HCT116 (cell line): ENCODE measurements around the gene ESRRB. TPM values are rescaled to one million over a fixed set of nuclear protein-coding genes. Genes with fewer than 3 reads are reported as not detected.

ENCODE experiments used
- ATAC-seq: fragments of 200-7000 bp; cut with Tn5 transposase; 2 replicates; pipeline ENCODE4 v1.9.1; 2020; ENCODE audit warnings: mild to moderate bottlenecking, moderate library complexity
- BruUV-seq: library from RNA; stranded (reverse); fragments of 400-500 nt; replicated peaks from 2 replicates; lab custom pipeline; 2021; lab: Mats Ljungman, UMichigan
- CTCF ChIA-PET: fragments of 300-600 bp; sonication (Branson Sonifier 250); formaldehyde crosslinking; loops from one replicate; lab custom pipeline; 2021; ENCODE audit warnings: antibody characterized with exemption; lab: Charles Lee
- POLR2A ChIA-PET: fragments of 300-600, 350-600 bp; sonication (Branson Sonifier 250); formaldehyde crosslinking; loops from one replicate; lab custom pipeline; 2021; ENCODE audit warnings: antibody characterized with exemption; lab: Charles Lee
- RAD21 ChIA-PET, 2 experiments: fragments of 300-600 bp; sonication (Branson Sonifier 250); formaldehyde crosslinking; loops; one replicate each; lab custom pipeline; 2023; ENCODE audit warnings: low total read pairs in 2 of 2; ENCODE audit not compliant: uncharacterized antibody in 2 of 2, unreplicated experiment in 2 of 2, low non-redundant PET in 1 of 2; lab: Charles Lee
- DNase-seq: peaks from one replicate; pipeline ENCODE4 v3.0.0-alpha.2; 2010; ENCODE audit warnings: low read depth, low spot score
- H2AFZ ChIP-seq: fragments of 200-600 bp; shearing (Covaris generic), sonication (generic); 2 replicates; pipeline ENCODE4 v1.6.1; 2017; ENCODE audit warnings: low read depth, mixed run types, mixed read lengths, antibody characterized with exemption, low read length; ENCODE audit not compliant: poor library complexity, severe bottlenecking
- H3K27ac ChIP-seq: 2 replicates; pipeline ENCODE4 v1.5.1; 2012; ENCODE audit warnings: low read depth, low read length
- H3K27me3 ChIP-seq: fragments of 200-600 bp; sonication (generic); 2 replicates; pipeline ENCODE4 v1.6.1; 2016; ENCODE audit warnings: mixed run types, low read length, mixed read lengths; ENCODE audit not compliant: insufficient read depth
- H3K36me3 ChIP-seq, 2 experiments: fragments of 200-500 bp in 1 of 2; fragments of 200-600 bp in 1 of 2; sonication (Bioruptor generic) in 1 of 2; sonication (generic) in 1 of 2; 2 replicates each; pipeline versions ENCODE4 v1.5.1 to v1.6.1; 2014 to 2016; ENCODE audit warnings: low read length in 2 of 2, inconsistent platforms in 1 of 2, mixed read lengths in 1 of 2, mixed run types in 1 of 2; ENCODE audit not compliant: insufficient read depth in 2 of 2, control insufficient read depth in 1 of 2
- H3K4me1 ChIP-seq, 2 experiments: fragments of 200-600 bp in 1 of 2; sonication (generic) in 1 of 2; 2 replicates each; pipeline versions ENCODE4 v1.5.1 to v1.6.1; 2012 to 2017; ENCODE audit warnings: low read length in 2 of 2, inconsistent platforms in 1 of 2, mild to moderate bottlenecking in 1 of 2, mixed read lengths in 1 of 2, mixed run types in 1 of 2, moderate library complexity in 1 of 2; ENCODE audit not compliant: insufficient read depth in 2 of 2, control insufficient read depth in 1 of 2
- H3K4me2 ChIP-seq: fragments of 200-600 bp; sonication (generic); 2 replicates; pipeline ENCODE4 v1.6.1; 2017; ENCODE audit warnings: mixed run types, low read length, mixed read lengths
- H3K4me3 ChIP-seq, 2 experiments: fragments of 200-600 bp in 1 of 2; sonication (generic) in 1 of 2; replicated peaks in 1 of 2; 2 replicates each; pipeline ENCODE4 v1.5.1; 2011 to 2016; ENCODE audit warnings: low read length in 2 of 2, control low read depth in 1 of 2, low read depth in 1 of 2, mild to moderate bottlenecking in 1 of 2, mixed read lengths in 1 of 2, mixed run types in 1 of 2
- H3K79me2 ChIP-seq: fragments of 200-600 bp; sonication (generic); 2 replicates; pipeline ENCODE4 v1.6.1; 2017; ENCODE audit warnings: mild to moderate bottlenecking, mixed run types, low read length, moderate library complexity, mixed read lengths; ENCODE audit not compliant: insufficient read depth
- H3K9ac ChIP-seq: fragments of 200-600 bp; sonication (generic); 2 replicates; pipeline ENCODE4 v1.6.1; 2016; ENCODE audit warnings: low read length, mixed read lengths
- H3K9me2 ChIP-seq: fragments of 200-600 bp; sonication (generic), shearing (Covaris generic); 2 replicates; pipeline ENCODE4 v1.6.1; 2017; ENCODE audit warnings: mixed run types, mild to moderate bottlenecking, moderate library complexity; ENCODE audit not compliant: insufficient read depth
- H3K9me3 ChIP-seq, 2 experiments: fragments of 200-500 bp in 1 of 2; fragments of 200-600 bp in 1 of 2; sonication (Bioruptor generic) in 1 of 2; sonication (generic) in 1 of 2; 2 replicates each; pipeline ENCODE4 v1.6.1; 2014 to 2017; ENCODE audit warnings: low read length in 2 of 2, mixed read lengths in 2 of 2, inconsistent platforms in 1 of 2, low read depth in 1 of 2, mild to moderate bottlenecking in 1 of 2, mixed run types in 1 of 2, moderate library complexity in 1 of 2; ENCODE audit not compliant: control insufficient read depth in 1 of 2, insufficient read depth in 1 of 2
- H4K20me1 ChIP-seq: fragments of 200-600 bp; sonication (generic), shearing (Covaris generic); 2 replicates; pipeline ENCODE4 v1.6.1; 2017; ENCODE audit warnings: mixed run types, mild to moderate bottlenecking, moderate library complexity; ENCODE audit not compliant: insufficient read depth
- CBX3 ChIP-seq: IDR thresholded peaks from 2 replicates; pipeline ENCODE4 v1.6.1; 2012; ENCODE audit warnings: low read depth
- CEBPB ChIP-seq: IDR thresholded peaks from 2 replicates; pipeline ENCODE4 v1.6.1; 2012; ENCODE audit warnings: low read depth
- EGR1 ChIP-seq: IDR thresholded peaks from 2 replicates; pipeline ENCODE4 v1.6.1; 2012; ENCODE audit warnings: low read depth
- ELF1 ChIP-seq: IDR thresholded peaks from 2 replicates; pipeline ENCODE4 v1.6.1; 2012; ENCODE audit warnings: low read depth, borderline replicate concordance
- EZH2 ChIP-seq: fragments of 200-600 bp; sonication (generic); IDR thresholded peaks from 2 replicates; pipeline ENCODE4 v1.6.1; 2017; ENCODE audit warnings: antibody characterized with exemption, mixed run types
- EZH2phosphoT487 ChIP-seq: fragments of 200-600 bp; IDR thresholded peaks from 2 replicates; pipeline ENCODE4 v1.6.1; 2018; ENCODE audit warnings: antibody characterized with exemption, borderline replicate concordance
- JUND ChIP-seq: IDR thresholded peaks from 2 replicates; pipeline ENCODE4 v1.6.1; 2012
- POLR2A ChIP-seq: IDR thresholded peaks from 2 replicates; pipeline ENCODE4 v1.7.0; 2011; ENCODE audit warnings: borderline replicate concordance; ENCODE audit not compliant: insufficient read depth, insufficient read length; ENCODE audit errors: extremely low read depth
- RAD21 ChIP-seq: IDR thresholded peaks from 2 replicates; pipeline ENCODE4 v1.6.1; 2012; ENCODE audit warnings: low read depth, mild to moderate bottlenecking
- SIN3A ChIP-seq: IDR thresholded peaks from 2 replicates; pipeline ENCODE4 v1.6.1; 2012; ENCODE audit warnings: low read depth
- SP1 ChIP-seq: IDR thresholded peaks from 2 replicates; pipeline ENCODE4 v1.6.1; 2012; ENCODE audit warnings: low read depth
- SRF ChIP-seq: IDR thresholded peaks from 2 replicates; pipeline ENCODE4 v1.6.1; 2012; ENCODE audit warnings: low read depth
- TCF7L2 ChIP-seq: IDR thresholded peaks from 2 replicates; pipeline ENCODE4 v1.7.0; 2011; ENCODE audit warnings: borderline replicate concordance, inconsistent platforms; ENCODE audit not compliant: insufficient read depth, insufficient read length; ENCODE audit errors: extremely low read depth
- ZFX ChIP-seq: fragments of 450-650 bp; IDR thresholded peaks from 2 replicates; pipeline ENCODE4 v1.6.1; 2017
- intact Hi-C: fragments of 100-400 bp; cut with micrococcal nuclease; formaldehyde crosslinking; loops from 2 replicates; pipeline ENCODE4 v1.10.0; 2022
- total RNA-seq: library from RNA; stranded (reverse); gene quantifications from one replicate; pipeline ENCODE4 v1.2.1, GENCODE V29; 2021; ENCODE audit not compliant: unreplicated experiment
- TF ChIP-seq, protein P1 (sequence below): IDR thresholded peaks from 2 replicates; pipeline ENCODE4 v1.6.1; 2012; ENCODE audit warnings: low read depth
- TF ChIP-seq, protein P2 (sequence below): IDR thresholded peaks from 2 replicates; pipeline ENCODE4 v1.6.1; 2011; ENCODE audit warnings: mild to moderate bottlenecking, low read length, moderate library complexity; ENCODE audit not compliant: insufficient replicate concordance; ENCODE audit errors: extremely low read depth

Gene ESRRB
- total RNA-seq, 1 experiment from 2014 or later = 1.9 TPM

GRCh38 chr14:76486251-76486743 lies 110.4 kb downstream of the ESRRB start:
- no peak overlapping the region for H3K27ac ChIP-seq
- CTCF ChIA-PET = no interaction called here
- TF ChIP-seq EGR1 (no peak), SP1 (no peak), POLR2A (no peak)
- TF ChIP-seq, all 23 proteins: peak for 0
- intact Hi-C loops = no loop called here
- no peak overlapping the region for H3K4me2 ChIP-seq
- ATAC-seq (no peak), DNase-seq (no peak)
- no peak overlapping the region for H3K4me3 ChIP-seq
- H3K9me3 ChIP-seq = no peaks in the 10 kb centered on the region
- H3K4me1 ChIP-seq = no peaks in the 10 kb centered on the region
- ChIA-PET POLR2A (no interaction called here), RAD21 (no interaction called here)
- BruUV-seq = no TSS peak
- no peaks in the 10 kb centered on the region for H3K27me3 ChIP-seq
- no peak overlapping the region for H2AFZ ChIP-seq
- no peaks in the 10 kb centered on the region for H3K36me3 ChIP-seq
- no peaks in the 10 kb centered on the region for H4K20me1 ChIP-seq
- no peaks in the 10 kb centered on the region for H3K79me2 ChIP-seq
- H3K9me2 ChIP-seq = no peaks in the 10 kb centered on the region
- H3K9ac ChIP-seq = no peak overlapping the region

GRCh38 chr14:76488551-76488950 lies 112.6 kb downstream of the ESRRB start:
- H4K20me1 ChIP-seq = no peaks in the 10 kb centered on the region
- no peak for TF ChIP-seq SIN3A
- TF ChIP-seq, protein P1, sequence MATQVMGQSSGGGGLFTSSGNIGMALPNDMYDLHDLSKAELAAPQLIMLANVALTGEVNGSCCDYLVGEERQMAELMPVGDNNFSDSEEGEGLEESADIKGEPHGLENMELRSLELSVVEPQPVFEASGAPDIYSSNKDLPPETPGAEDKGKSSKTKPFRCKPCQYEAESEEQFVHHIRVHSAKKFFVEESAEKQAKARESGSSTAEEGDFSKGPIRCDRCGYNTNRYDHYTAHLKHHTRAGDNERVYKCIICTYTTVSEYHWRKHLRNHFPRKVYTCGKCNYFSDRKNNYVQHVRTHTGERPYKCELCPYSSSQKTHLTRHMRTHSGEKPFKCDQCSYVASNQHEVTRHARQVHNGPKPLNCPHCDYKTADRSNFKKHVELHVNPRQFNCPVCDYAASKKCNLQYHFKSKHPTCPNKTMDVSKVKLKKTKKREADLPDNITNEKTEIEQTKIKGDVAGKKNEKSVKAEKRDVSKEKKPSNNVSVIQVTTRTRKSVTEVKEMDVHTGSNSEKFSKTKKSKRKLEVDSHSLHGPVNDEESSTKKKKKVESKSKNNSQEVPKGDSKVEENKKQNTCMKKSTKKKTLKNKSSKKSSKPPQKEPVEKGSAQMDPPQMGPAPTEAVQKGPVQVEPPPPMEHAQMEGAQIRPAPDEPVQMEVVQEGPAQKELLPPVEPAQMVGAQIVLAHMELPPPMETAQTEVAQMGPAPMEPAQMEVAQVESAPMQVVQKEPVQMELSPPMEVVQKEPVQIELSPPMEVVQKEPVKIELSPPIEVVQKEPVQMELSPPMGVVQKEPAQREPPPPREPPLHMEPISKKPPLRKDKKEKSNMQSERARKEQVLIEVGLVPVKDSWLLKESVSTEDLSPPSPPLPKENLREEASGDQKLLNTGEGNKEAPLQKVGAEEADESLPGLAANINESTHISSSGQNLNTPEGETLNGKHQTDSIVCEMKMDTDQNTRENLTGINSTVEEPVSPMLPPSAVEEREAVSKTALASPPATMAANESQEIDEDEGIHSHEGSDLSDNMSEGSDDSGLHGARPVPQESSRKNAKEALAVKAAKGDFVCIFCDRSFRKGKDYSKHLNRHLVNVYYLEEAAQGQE = no peak
- no peak for TF ChIP-seq EZH2
- TF ChIP-seq EZH2phosphoT487 = no peak
- TF ChIP-seq JUND = no peak
- no peak for TF ChIP-seq ELF1
- no peak for TF ChIP-seq TCF7L2
- TF ChIP-seq CEBPB = no peak
- TF ChIP-seq SP1 = no peak
- no peak for TF ChIP-seq ZFX
- TF ChIP-seq, protein P2, sequence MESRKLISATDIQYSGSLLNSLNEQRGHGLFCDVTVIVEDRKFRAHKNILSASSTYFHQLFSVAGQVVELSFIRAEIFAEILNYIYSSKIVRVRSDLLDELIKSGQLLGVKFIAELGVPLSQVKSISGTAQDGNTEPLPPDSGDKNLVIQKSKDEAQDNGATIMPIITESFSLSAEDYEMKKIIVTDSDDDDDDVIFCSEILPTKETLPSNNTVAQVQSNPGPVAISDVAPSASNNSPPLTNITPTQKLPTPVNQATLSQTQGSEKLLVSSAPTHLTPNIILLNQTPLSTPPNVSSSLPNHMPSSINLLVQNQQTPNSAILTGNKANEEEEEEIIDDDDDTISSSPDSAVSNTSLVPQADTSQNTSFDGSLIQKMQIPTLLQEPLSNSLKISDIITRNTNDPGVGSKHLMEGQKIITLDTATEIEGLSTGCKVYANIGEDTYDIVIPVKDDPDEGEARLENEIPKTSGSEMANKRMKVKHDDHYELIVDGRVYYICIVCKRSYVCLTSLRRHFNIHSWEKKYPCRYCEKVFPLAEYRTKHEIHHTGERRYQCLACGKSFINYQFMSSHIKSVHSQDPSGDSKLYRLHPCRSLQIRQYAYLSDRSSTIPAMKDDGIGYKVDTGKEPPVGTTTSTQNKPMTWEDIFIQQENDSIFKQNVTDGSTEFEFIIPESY = no peak
- no peak for TF ChIP-seq RAD21
- no peak for TF ChIP-seq SRF
- TF ChIP-seq CBX3 = no peak
- no peak overlapping the region for H2AFZ ChIP-seq
- no peaks in the 10 kb centered on the region for H3K9me2 ChIP-seq
- no peaks in the 10 kb centered on the region for H3K9me3 ChIP-seq
- ChIA-PET RAD21 (no interaction called here), POLR2A (no interaction called here), CTCF (no interaction called here)
- H3K79me2 ChIP-seq = no peaks in the 10 kb centered on the region
- no TSS peak for BruUV-seq
- no peak overlapping the region for H3K4me2 ChIP-seq
- no peak overlapping the region for H3K9ac ChIP-seq
- DNase-seq (no peak), ATAC-seq (no peak)
- no peak overlapping the region for H3K4me3 ChIP-seq
- intact Hi-C loops = no loop called here
- H3K27me3 ChIP-seq = no peaks in the 10 kb centered on the region
- H3K4me1 ChIP-seq = no peaks in the 10 kb centered on the region
- H3K27ac ChIP-seq = no peak overlapping the region
- H3K36me3 ChIP-seq = no peaks in the 10 kb centered on the region
